OCI-M1 (cell line): ENCODE data around the gene ENOX1.

Source experiments
- DNase-seq: peaks from one replicate; lab custom pipeline; 2025; lab: John Stamatoyannopoulos, UW

ENOX1 gene

GRCh38 chr13:43669964-43670363 lies 116.8 kb downstream of the ENOX1 start:
- no peak for DNase-seq

- no peak for DNase-seq
Observed at GRCh38 chr13:43669101-43669500, 117.7 kb downstream of the ENOX1 start.

GRCh38 chr13:43666403-43666802 lies 120.4 kb downstream of the ENOX1 start:
- no peak for DNase-seq

GRCh38 chr13:43665388-43665787 lies 121.4 kb downstream of the ENOX1 start:
- no peak for DNase-seq

DNA sequence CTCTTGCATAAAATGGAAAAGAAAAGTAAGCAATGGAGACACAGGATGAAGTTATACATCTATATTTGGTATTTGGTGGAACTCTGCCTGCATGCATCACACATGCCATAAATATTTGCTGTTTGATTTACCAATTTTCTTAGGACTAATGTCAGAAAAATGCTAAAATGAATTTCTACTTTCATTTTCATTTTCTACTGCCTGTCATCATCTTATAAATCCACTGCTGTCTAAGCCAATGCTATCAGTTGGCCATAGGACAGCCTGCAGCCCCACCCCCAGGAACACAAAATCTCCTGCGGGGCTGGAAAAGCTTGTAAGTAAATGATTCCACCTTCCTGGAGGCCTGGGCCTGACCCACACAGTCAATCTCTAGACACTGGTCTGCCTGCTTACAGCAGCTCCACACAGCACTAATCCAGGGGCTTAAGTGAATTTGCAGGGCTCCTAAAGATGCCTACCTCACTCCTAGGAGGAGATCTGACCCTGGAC lies 122.0 kb downstream of the ENOX1 start:
- DNase-seq, result peak; percentile 87

- peak; percentile 19 for DNase-seq
Observed at GRCh38 chr13:43663474-43664090, 123.2 kb downstream of the ENOX1 start.

DNA sequence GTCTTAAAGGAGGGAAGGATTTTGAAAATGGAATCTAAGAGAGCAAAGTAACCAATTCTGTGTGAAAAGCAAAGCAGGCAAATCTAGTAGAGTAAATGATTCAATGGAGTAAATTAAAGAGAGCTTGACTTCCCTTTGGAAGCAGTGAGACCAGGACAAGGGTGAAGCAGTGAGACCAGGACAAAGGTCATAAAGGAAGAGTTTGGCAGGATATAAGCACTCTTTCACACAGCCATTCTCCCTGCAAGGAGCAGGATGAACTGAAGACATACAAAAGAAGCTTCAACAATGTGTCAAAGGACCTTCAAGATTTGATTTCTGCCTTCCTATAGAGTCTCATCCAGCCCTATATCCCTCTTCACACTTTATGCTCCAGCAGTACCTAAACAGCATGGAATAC lies 123.8 kb downstream of the ENOX1 start:
- no peak for DNase-seq

GRCh38 chr13:43661161-43661830 lies 125.5 kb downstream of the ENOX1 start:
- DNase-seq, result no peak

- no peak for DNase-seq
Observed at GRCh38 chr13:43657485-43657884, 129.3 kb downstream of the ENOX1 start.

GRCh38 chr13:43653980-43654379 lies 132.8 kb downstream of the ENOX1 start:
- DNase-seq, result no peak

GRCh38 chr13:43653395-43653794 lies 133.4 kb downstream of the ENOX1 start:
- DNase-seq, result no peak

DNA sequence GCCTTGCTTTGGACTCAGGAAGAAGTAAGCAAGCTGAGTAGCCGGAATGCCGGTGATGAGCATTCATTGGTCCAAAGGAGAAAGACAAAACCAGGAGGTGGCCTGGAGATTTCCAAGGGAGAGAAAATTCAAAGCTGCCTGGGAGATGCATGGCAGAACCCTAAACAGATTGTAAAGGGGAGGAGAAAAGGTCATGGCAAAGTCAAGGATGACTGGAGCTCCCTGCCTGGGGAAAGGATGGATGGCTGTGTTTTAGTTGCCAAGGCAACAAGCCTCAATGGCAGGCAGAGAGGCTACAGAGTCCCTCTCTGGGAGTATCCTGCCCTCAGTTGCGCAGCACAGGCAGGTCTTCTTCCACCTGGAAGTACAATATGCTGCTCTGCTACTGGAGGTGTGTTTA lies 134.0 kb downstream of the ENOX1 start:
- no peak for DNase-seq

- peak; percentile 68 for DNase-seq
Observed at GRCh38 chr13:43650882-43651281, 135.9 kb downstream of the ENOX1 start.

- peak; percentile 62 for DNase-seq
Observed at GRCh38 chr13:43648733-43649132, 138.0 kb downstream of the ENOX1 start.

DNA sequence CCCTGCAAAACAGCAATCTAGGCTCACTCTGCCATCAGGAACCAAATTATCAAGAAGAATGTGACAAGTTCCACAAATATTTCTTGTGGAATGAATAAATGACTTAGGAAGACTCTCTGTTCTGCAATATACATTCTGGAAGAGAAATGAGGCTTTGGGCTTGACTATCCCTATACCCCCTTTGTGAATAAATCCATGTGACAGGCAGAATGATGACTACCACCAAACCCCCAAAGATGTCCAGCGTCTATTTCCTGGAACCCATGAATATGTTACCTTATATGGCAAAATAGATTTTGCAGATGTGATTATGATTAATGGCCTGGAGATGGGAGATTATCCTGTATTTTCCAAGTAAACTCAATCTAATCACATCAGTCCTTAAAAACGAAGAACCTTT lies 139.3 kb downstream of the ENOX1 start:
- DNase-seq, result no peak

- DNase-seq, result no peak
Observed at GRCh38 chr13:43640476-43640875, 146.3 kb downstream of the ENOX1 start.

DNA sequence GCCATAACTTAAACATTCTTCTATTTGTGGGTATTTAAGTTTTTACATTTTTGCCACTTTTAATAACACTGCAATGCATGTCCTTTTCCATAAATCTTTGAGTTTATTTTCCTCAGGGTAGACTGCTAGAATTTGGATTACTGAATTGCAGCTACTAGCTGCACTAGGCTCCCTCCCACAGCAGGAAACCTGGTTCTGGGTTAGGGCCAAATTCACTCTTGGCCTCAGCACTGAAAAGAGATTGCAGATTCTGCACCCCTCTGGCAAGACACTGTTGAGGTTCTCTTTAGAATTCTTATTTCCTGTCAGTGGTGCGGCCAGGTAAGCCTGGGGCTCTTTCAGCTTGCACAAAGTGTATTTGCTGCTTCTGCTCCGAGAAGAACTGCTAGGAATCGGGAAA lies 155.7 kb downstream of the ENOX1 start:
- DNase-seq, result no peak

DNA sequence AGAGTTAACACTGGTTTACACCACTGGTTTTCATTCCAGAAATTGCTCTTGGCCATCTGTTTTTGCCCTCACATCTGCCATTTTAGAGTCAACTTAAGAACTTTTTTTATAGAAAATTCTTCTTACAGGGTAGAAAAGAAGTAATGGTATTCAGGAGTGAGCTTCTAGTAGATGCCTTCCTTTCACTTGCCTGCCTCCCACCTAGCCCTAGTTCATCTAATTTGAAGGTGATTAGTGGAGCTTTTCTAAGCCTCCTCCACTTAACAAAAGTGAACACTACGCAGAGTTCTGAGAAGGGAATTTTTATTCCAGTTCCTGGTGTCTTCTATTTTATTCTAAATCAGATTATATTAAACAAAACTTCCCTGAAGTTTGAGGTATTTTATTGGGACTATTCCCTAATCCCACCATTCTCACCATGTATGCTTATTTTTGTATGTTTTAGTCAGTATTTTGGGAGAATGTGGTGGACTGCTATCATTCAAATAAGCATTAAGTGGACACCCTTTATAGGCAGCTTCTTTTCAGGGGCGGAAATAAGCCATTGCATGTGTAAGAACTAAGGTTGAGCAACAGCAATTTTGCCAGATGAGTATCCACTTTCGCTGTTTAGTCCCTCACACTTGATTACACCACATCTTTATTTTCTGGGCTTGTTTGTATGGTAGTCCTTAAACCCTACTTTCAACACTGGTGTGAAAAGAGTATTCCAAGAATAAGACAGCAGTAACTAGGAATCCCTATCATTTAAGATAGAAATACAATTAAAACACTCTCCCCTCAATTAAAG lies 156.9 kb downstream of the ENOX1 start:
- DNase-seq, result no peak

GRCh38 chr13:43626994-43627393 lies 159.8 kb downstream of the ENOX1 start:
- no peak for DNase-seq

DNA sequence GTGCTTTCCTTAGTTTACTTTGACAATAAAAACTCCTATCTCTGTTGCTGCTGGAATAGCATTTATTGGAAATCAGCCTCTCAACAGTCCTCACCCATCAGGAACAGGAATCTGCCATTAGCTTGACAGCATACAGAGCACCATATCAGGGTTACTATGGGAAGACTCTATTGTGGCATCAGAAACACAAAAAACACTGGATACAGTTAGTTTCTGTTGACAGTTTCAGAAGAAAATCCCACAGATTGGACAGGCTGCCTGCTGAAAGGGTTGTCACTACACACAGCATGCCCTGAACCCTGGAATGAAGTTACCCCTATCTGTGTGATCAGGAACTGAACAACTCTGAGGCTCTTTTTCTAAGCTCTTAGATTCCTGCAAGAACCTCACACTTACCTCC lies 172.7 kb downstream of the ENOX1 start:
- no peak for DNase-seq

- DNase-seq, result no peak
Observed at GRCh38 chr13:43611281-43612273, 175.2 kb downstream of the ENOX1 start.
